Aorta (tissue), 5 donors: ENCODE results near the gene ADAMTSL1. TPM values are rescaled to one million over a fixed set of nuclear protein-coding genes. Genes with fewer than 3 reads are reported as not detected.

Experiments
- ATAC-seq: fragments of 200-7000 bp; cut with Tn5 transposase; one replicate; pipeline ENCODE4 v1.9.1; 2022; ENCODE audit warnings: moderate library complexity; ENCODE audit not compliant: low FRiP score
- DNase-seq, 2 donors: peaks; one replicate each; pipeline ENCODE4 v3.0.0-alpha.2; 2020
- H3K27ac ChIP-seq, 2 donors: one replicate each; pipeline ENCODE4 v1.5.1; 2013; ENCODE audit warnings: low read length in 2 of 2, mild to moderate bottlenecking in 2 of 2, moderate library complexity in 2 of 2, control low read depth in 1 of 2, inconsistent platforms in 1 of 2, low read depth in 1 of 2
- H3K27me3 ChIP-seq, 2 donors: one replicate each; pipeline ENCODE4 v1.6.1; 2013; ENCODE audit warnings: control low read depth in 1 of 2, low read length in 1 of 2, mild to moderate bottlenecking in 1 of 2, moderate library complexity in 1 of 2; ENCODE audit not compliant: insufficient read depth in 2 of 2, control insufficient read depth in 1 of 2
- H3K36me3 ChIP-seq, 2 donors: one replicate each; pipeline ENCODE4 v1.6.1; 2013; ENCODE audit warnings: control low read depth in 1 of 2, low read length in 1 of 2, mild to moderate bottlenecking in 1 of 2; ENCODE audit not compliant: insufficient read depth in 2 of 2, control insufficient read depth in 1 of 2
- H3K4me1 ChIP-seq, 2 donors: one replicate each; pipeline ENCODE4 v1.6.1; 2013; ENCODE audit warnings: low read length in 2 of 2, control low read depth in 1 of 2, mild to moderate bottlenecking in 1 of 2, moderate library complexity in 1 of 2; ENCODE audit not compliant: insufficient read depth in 2 of 2, control insufficient read depth in 1 of 2
- H3K4me3 ChIP-seq, 2 donors: one replicate each; pipeline ENCODE4 v1.5.1; 2013; ENCODE audit warnings: low read length in 2 of 2, control low read depth in 1 of 2, mild to moderate bottlenecking in 1 of 2
- H3K9me3 ChIP-seq: one replicate; pipeline ENCODE4 v1.6.1; 2013; ENCODE audit warnings: mild to moderate bottlenecking, low read length; ENCODE audit not compliant: control insufficient read depth
- WGBS, 2 donors: extraction: QIAGEN DNeasy Blood & Tissue Kit; methylation state at CpG; one replicate each; pipeline ENCODE4 v1.1.7; 2013; 5-methylcytosine and 5-hydroxymethylcytosine counted together
- intact Hi-C, 2 donors: fragments of 100-400 bp; cut with DNase I; formaldehyde crosslinking; loops; one replicate each; pipeline versions ENCODE4 v1.14.2 to v1.15.0; 2022
- polyA plus RNA-seq, 2 donors: library from polyadenylated mRNA; stranded (reverse); fragments of 200-250 nt; gene quantifications; one replicate each; pipeline ENCODE4 v1.2.3, GENCODE V29; 2013
- total RNA-seq, 2 donors: library from RNA; stranded (reverse); fragmentation: NEBNext Ultra II Directional; extraction: Animal tissue kit (Norgen Biotek cat#: 25700); gene quantifications; one replicate each; pipeline ENCODE4 v1.2.1, GENCODE V29; 2021
- donor health status: healthy with polysubstance abuse.
- donor health status: Bipolar disorder and iron deficiency.
- donor health status: DM: no; HTN: no; CAD: no.
- donor health status: DM: no; HTN: no; CAD: no.
- donor health status: DM: yes; HTN: yes; CAD: no.

Gene ADAMTSL1
- total and polyA plus RNA-seq, 4 donors: 6.6 to 54.2 (median 30.0) TPM

DNA sequence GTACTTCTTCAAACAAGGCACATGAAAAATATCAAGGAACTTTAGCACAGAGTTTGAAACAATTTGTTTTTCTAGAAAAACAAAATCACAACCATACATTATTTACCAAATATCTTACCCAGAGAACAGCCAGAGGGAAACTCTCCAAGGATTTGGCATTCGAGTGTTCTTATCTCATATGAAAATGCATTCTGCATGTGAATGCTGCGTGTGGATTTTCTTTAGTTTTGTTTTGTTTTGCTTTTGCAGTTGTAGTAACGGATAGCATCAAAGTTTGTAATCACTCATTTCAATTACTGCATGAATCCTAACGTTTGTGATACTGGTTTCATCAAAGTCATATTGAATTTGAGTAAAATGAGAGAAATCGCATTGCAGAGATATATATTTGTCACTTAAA is 28.0 kb downstream of the ADAMTSL1 start:
- 31 to 41% methylated on average over 5 of the region's 5 CpGs for WGBS, 2 donors

DNA sequence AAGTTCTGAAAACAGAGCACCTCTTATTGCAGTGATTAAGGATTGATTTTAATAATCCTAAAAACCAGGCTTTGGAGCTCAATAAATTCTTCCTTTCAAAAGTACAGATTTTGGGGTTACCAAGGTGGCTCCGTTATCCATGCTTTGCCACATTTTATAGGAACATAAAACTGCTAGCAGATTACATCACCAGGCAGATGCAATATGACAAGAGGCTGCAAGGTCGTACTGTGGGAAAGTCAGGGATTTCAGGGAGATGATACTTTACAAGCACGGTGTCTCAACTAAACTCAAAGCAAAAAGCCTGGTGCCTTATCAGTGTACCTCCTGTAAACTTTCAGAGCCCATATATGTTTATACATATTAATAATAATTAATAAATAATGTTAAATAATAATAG is 28.6 kb downstream of the ADAMTSL1 start:
- Histone ChIP-seq H3K27ac (no peak overlapping the region), H3K4me3 (no peak overlapping the region), H3K27me3 (no peaks in the 10 kb centered on the region), H3K9me3 (no peaks in the 10 kb centered on the region), H3K4me1 (no peaks in the 10 kb centered on the region), H3K36me3 (no peaks in the 10 kb centered on the region)
- intact Hi-C loops: loop anchor here in 1 of 2 donors (5.0 kb wide), 1 partner anchor 40 kb away; no protein-coding TSS in a partner anchor
- 88 to 89% methylated on average over 3 of the region's 3 CpGs for WGBS, 2 donors
- ATAC-seq (no peak), DNase-seq (no peak)

More for the DNA sequence above, 28.0 kb downstream of the ADAMTSL1 start:
- Histone ChIP-seq H3K4me1 (peaks cover 0 to under 1% of the 10 kb centered on the region in 2 donors), H3K27ac (no peak overlapping the region), H3K4me3 (no peak overlapping the region), H3K27me3 (no peaks in the 10 kb centered on the region), H3K9me3 (no peaks in the 10 kb centered on the region), H3K36me3 (no peaks in the 10 kb centered on the region)
- ATAC-seq: no peak
- intact Hi-C loops: loop anchor here in 1 of 2 donors (5.0 kb wide), 1 partner anchor 40 kb away; no protein-coding TSS in a partner anchor
- no peak for DNase-seq

DNA sequence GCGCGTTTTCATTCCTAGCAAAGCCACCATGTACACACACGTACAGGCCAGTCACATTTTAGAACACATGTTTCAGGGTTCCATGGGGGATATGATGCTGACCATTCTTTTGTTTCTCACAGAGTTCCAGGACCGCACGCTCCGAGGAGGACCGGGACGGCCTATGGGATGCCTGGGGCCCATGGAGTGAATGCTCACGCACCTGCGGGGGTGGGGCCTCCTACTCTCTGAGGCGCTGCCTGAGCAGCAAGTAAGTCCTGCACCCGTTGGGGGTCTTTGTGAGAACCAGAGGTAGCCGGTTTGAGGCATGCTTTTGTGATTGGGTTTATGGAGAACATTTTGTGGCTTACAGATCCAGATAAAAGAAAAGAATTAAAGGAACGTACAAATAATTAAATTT is 30.8 kb downstream of the ADAMTSL1 start:
- Histone ChIP-seq H3K27me3 (no peaks in the 10 kb centered on the region), H3K4me1 (no peaks in the 10 kb centered on the region), H3K4me3 (no peak overlapping the region), H3K36me3 (no peaks in the 10 kb centered on the region), H3K27ac (no peak overlapping the region), H3K9me3 (no peaks in the 10 kb centered on the region)
- WGBS, 2 donors: 91 to 94% methylated on average over 14 of the region's 14 CpGs
- intact Hi-C loops: loop anchor here in 1 of 2 donors (5.0 kb wide), 1 partner anchor 38 kb away; no protein-coding TSS in a partner anchor
- no peak for ATAC-seq
- DNase-seq: no peak

- Histone ChIP-seq H3K9me3 (no peaks in the 10 kb centered on the region), H3K4me3 (no peak overlapping the region), H3K4me1 (no peaks in the 10 kb centered on the region), H3K27ac (no peak overlapping the region), H3K36me3 (no peaks in the 10 kb centered on the region), H3K27me3 (no peaks in the 10 kb centered on the region)
- intact Hi-C loops: no loop called here
- DNase-seq (no peak), ATAC-seq (no peak)
- 92 to 97% methylated on average over 1 of the region's 1 CpG for WGBS, 2 donors
Observed at GRCh38 chr9:18507151-18507550, 33.2 kb downstream of the ADAMTSL1 start.

DNA sequence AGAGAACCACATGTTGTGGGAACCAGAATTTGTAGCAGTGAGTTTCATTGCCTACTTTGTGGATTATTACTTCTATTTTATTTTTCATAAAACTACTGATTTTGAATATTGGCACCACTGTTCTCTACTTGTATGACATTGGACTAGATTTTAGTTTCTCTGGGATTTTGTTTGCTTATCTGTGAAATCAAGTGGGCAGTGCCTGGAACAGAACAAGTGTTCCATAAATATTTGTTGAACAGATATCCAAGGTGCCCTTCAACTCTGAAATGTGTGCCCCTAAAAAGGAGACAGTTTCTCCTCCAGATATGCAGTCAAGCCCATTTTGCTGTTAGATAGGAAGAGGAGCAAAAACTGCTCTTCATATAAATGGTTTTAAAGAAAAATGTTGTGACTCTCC is 42.6 kb downstream of the ADAMTSL1 start:
- no peaks in the 10 kb centered on the region for H3K9me3 ChIP-seq
- ATAC-seq: no peak

DNA sequence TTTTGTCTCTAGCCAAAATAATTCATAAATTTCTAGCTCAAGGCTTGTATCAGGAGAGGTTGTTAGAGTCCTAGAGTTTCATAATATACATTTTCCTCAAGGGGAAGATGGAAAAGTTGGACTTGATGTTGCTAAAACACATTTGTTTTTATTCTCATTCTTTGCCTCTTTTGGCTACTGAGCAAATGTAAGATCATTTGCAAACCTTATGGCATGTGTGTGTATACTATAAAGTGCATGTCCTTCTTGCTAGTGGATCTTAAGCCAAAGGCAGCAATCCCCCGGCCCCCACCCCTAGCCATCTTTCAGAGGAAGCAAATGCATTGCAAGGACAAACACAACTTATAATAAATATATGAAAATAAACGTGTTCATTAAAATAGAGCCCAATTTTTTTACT is 43.0 kb downstream of the ADAMTSL1 start:
- H3K27ac ChIP-seq: no peak overlapping the region
- H3K36me3 ChIP-seq: no peaks in the 10 kb centered on the region
- DNase-seq (no peak), ATAC-seq (no peak)
- no peaks in the 10 kb centered on the region for H3K9me3 ChIP-seq
- no peak overlapping the region for H3K4me3 ChIP-seq
- H3K4me1 ChIP-seq: peaks cover 0 to 9% of the 10 kb centered on the region in 2 donors
- H3K27me3 ChIP-seq: no peaks in the 10 kb centered on the region
- intact Hi-C loops: no loop called here
- 64% methylated on average over 2 of the region's 2 CpGs for WGBS, 2 donors

More for the DNA sequence above, 42.6 kb downstream of the ADAMTSL1 start:
- Histone ChIP-seq H3K27me3 (no peaks in the 10 kb centered on the region), H3K4me3 (no peak overlapping the region), H3K4me1 (peaks cover 0 to 9% of the 10 kb centered on the region in 2 donors), H3K36me3 (no peaks in the 10 kb centered on the region), H3K27ac (no peak overlapping the region)
- intact Hi-C loops: no loop called here
- no peak for DNase-seq

DNA sequence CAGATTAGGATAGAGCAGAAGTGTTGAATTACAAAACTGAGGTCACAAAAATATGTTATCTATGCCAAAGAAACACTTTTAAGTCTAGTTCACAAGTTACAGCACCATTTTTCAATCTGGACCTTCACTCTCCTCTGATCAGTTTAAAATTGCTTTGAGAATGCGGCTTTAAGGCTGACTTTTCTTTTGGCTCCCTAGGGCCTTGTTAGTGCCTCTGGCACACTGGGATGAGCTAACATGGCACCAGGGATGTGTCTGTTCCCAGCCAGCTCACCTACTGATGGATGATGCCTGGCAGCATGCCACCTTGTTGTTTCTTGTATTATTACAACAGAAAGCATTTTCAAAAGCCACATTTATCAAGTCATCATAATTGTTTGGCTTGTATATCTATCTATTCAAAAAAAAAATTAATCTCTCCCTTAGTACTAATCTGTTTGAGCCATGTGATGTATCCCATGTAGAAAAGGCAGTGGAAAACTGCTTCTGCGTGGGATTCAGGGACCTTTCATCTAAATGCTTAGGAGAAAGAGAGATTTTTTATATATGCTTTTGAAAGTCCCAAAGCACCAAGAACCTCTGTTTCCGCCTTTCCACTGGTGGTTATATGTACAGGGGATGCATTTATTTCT is 46.6 kb downstream of the ADAMTSL1 start:
- no peak overlapping the region for H3K4me3 ChIP-seq
- intact Hi-C loops: no loop called here
- no peaks in the 10 kb centered on the region for H3K9me3 ChIP-seq
- ATAC-seq (no peak), DNase-seq (no peak)
- 62 to 77% methylated on average over 3 of the region's 3 CpGs for WGBS, 2 donors
- peaks cover 0 to 3% of the 10 kb centered on the region in 2 donors for H3K4me1 ChIP-seq
- no peaks in the 10 kb centered on the region for H3K36me3 ChIP-seq
- H3K27me3 ChIP-seq: no peaks in the 10 kb centered on the region
- H3K27ac ChIP-seq: no peak overlapping the region

GRCh38 chr9:18526685-18527084 is 52.7 kb downstream of the ADAMTSL1 start:
- DNase-seq (no peak), ATAC-seq (no peak)
- Histone ChIP-seq H3K4me3 (no peak overlapping the region), H3K9me3 (no peaks in the 10 kb centered on the region), H3K36me3 (no peaks in the 10 kb centered on the region), H3K4me1 (no peaks in the 10 kb centered on the region), H3K27me3 (no peaks in the 10 kb centered on the region), H3K27ac (no peak overlapping the region)
- WGBS, 2 donors: 95 to 99% methylated on average over 3 of the region's 3 CpGs
- intact Hi-C loops: no loop called here
